ENCODE measurements around the gene PLXNA4. TPM values are rescaled to one million over a fixed set of nuclear protein-coding genes. Genes with fewer than 3 reads are reported as not detected.

PLXNA4 gene
- total RNA-seq, 1 donor from 2014 or later, result 14.0 TPM

GRCh38 chr7:132348341-132348740 lies 227.9 kb downstream of the PLXNA4 start:
- no peaks in the 10 kb centered on the region for H3K9me3 ChIP-seq
- intact Hi-C loops (cut with DNase I), result no loop called here

GRCh38 chr7:132347858-132348257 lies 228.4 kb downstream of the PLXNA4 start:
- TF ChIP-seq POLR2A (IDR thresholded peaks at IDR 0.05) (no peak), CTCF (IDR thresholded peaks at IDR 0.05) (no peak), POLR2AphosphoS5 (IDR thresholded peaks at IDR 0.05; ENCODE audit: insufficient read depth in 1 of 2, low read depth in 1 of 2) (no peak)
- H3K27ac ChIP-seq, result no peak overlapping the region
- intact Hi-C loops (cut with DNase I), result no loop called here
- H3K36me3 ChIP-seq, result no peaks in the 10 kb centered on the region
- no peaks in the 10 kb centered on the region for H3K27me3 ChIP-seq
- no peak overlapping the region for H3K4me3 ChIP-seq
- peaks cover 15% of the 10 kb centered on the region for H3K4me1 ChIP-seq
- DNase-seq (ENCODE audit: extremely low spot score in 2 of 2), result no peak
- H3K9me3 ChIP-seq, result no peaks in the 10 kb centered on the region

More at GRCh38 chr7:132348341-132348740, 227.9 kb downstream of the PLXNA4 start:
- Histone ChIP-seq H3K36me3 (no peaks in the 10 kb centered on the region), H3K27ac (no peak overlapping the region), H3K4me3 (no peak overlapping the region), H3K27me3 (no peaks in the 10 kb centered on the region), H3K4me1 (peaks cover 20% of the 10 kb centered on the region)
- TF ChIP-seq POLR2A (IDR thresholded peaks at IDR 0.05), result no peak
- TF ChIP-seq CTCF (IDR thresholded peaks at IDR 0.05), result no peak
- TF ChIP-seq POLR2AphosphoS5 (IDR thresholded peaks at IDR 0.05; ENCODE audit: insufficient read depth in 1 of 2, low read depth in 1 of 2), result no peak
- DNase-seq (ENCODE audit: extremely low spot score in 2 of 2), result no peak

GRCh38 chr7:132347123-132347522 lies 229.1 kb downstream of the PLXNA4 start:
- no peaks in the 10 kb centered on the region for H3K36me3 ChIP-seq
- intact Hi-C loops (cut with DNase I), result no loop called here
- H3K27me3 ChIP-seq, result no peaks in the 10 kb centered on the region
- no peak for DNase-seq (ENCODE audit: extremely low spot score in 2 of 2)
- H3K4me1 ChIP-seq, result peaks cover 8% of the 10 kb centered on the region
- no peaks in the 10 kb centered on the region for H3K9me3 ChIP-seq
- H3K4me3 ChIP-seq, result no peak overlapping the region
- TF ChIP-seq POLR2AphosphoS5 (IDR thresholded peaks at IDR 0.05; ENCODE audit: insufficient read depth in 1 of 2, low read depth in 1 of 2), result no peak
- no peak for TF ChIP-seq CTCF (IDR thresholded peaks at IDR 0.05)
- no peak for TF ChIP-seq POLR2A (IDR thresholded peaks at IDR 0.05)
- no peak overlapping the region for H3K27ac ChIP-seq

- no peak overlapping the region for H3K27ac ChIP-seq
- no peak overlapping the region for H3K4me3 ChIP-seq
- H3K27me3 ChIP-seq, result no peaks in the 10 kb centered on the region
- no peaks in the 10 kb centered on the region for H3K4me1 ChIP-seq
- H3K9me3 ChIP-seq, result no peaks in the 10 kb centered on the region
- TF ChIP-seq POLR2A (IDR thresholded peaks at IDR 0.05) (no peak), POLR2AphosphoS5 (IDR thresholded peaks at IDR 0.05; ENCODE audit: insufficient read depth in 1 of 2, low read depth in 1 of 2) (no peak), CTCF (IDR thresholded peaks at IDR 0.05) (no peak)
- no peak for DNase-seq (ENCODE audit: extremely low spot score in 2 of 2)
- intact Hi-C loops (cut with DNase I), result no loop called here
- H3K36me3 ChIP-seq, result no peaks in the 10 kb centered on the region
Measured at GRCh38 chr7:132345543-132346129, 230.6 kb downstream of the PLXNA4 start.

- H3K27ac ChIP-seq, result no peak overlapping the region
- DNase-seq (ENCODE audit: extremely low spot score in 2 of 2), result no peak
- H3K4me1 ChIP-seq, result no peaks in the 10 kb centered on the region
- H3K27me3 ChIP-seq, result no peaks in the 10 kb centered on the region
- no peaks in the 10 kb centered on the region for H3K9me3 ChIP-seq
- intact Hi-C loops (cut with DNase I), result no loop called here
- no peaks in the 10 kb centered on the region for H3K36me3 ChIP-seq
- no peak overlapping the region for H3K4me3 ChIP-seq
- TF ChIP-seq POLR2AphosphoS5 (IDR thresholded peaks at IDR 0.05; ENCODE audit: insufficient read depth in 1 of 2, low read depth in 1 of 2) (no peak), POLR2A (IDR thresholded peaks at IDR 0.05) (no peak), CTCF (IDR thresholded peaks at IDR 0.05) (no peak)
Measured at GRCh38 chr7:132345030-132345429, 231.2 kb downstream of the PLXNA4 start.

Measured in vagina (tissue), 2 donors.